HG03066 (cell line): Measurements from ENCODE around the gene CMBL.

Source experiments
- ATAC-seq: cut with Tn5 transposase; IDR thresholded peaks from one replicate; pipeline ENCODE4 v1.9.1; 2021; ENCODE audit warnings: low read depth; ENCODE audit not compliant: unreplicated experiment

The CMBL gene

GRCh38 chr5:10228288-10228687 is 79.4 kb downstream of the CMBL start:
- no peak for ATAC-seq
